WI38 (cell line): ENCODE results near the gene BICRAL.

ENCODE experiments used
- H3K4me3 ChIP-seq: 2 replicates; pipeline ENCODE4 v1.5.1; 2011; ENCODE audit warnings: low read depth, mild to moderate bottlenecking, control low read depth, low read length
- CTCF ChIP-seq: IDR thresholded peaks from 2 replicates; pipeline ENCODE4 v1.5.1; 2012; ENCODE audit warnings: low read depth, mild to moderate bottlenecking, control low read depth, low read length

The BICRAL gene

GRCh38 chr6:42834056-42834455 is 52.2 kb downstream of the BICRAL start:
- TF ChIP-seq CTCF, result no peak
- no peak overlapping the region for H3K4me3 ChIP-seq

- no peak overlapping the region for H3K4me3 ChIP-seq
- no peak for TF ChIP-seq CTCF
Measured at GRCh38 chr6:42841844-42842584, 60.2 kb downstream of the BICRAL start.

- TF ChIP-seq CTCF, result no peak
- no peak overlapping the region for H3K4me3 ChIP-seq
Measured at GRCh38 chr6:42845327-42845694, 63.5 kb downstream of the BICRAL start.

- no peak overlapping the region for H3K4me3 ChIP-seq
- no peak for TF ChIP-seq CTCF
Measured at GRCh38 chr6:42846505-42846904, 64.7 kb downstream of the BICRAL start.

- H3K4me3 ChIP-seq, result no peak overlapping the region
- TF ChIP-seq CTCF, result no peak
Measured at GRCh38 chr6:42848700-42849099, 66.8 kb downstream of the BICRAL start.

- no peak for TF ChIP-seq CTCF
- H3K4me3 ChIP-seq, result no peak overlapping the region
Measured at GRCh38 chr6:42851599-42851998, 69.7 kb downstream of the BICRAL start.

GRCh38 chr6:42860036-42860435 is 78.2 kb downstream of the BICRAL start:
- no peak overlapping the region for H3K4me3 ChIP-seq
- no peak for TF ChIP-seq CTCF
